ENCODE data around the gene DTX3L.

- TF ChIP-seq ZNF772 (CRISPR knock-in tag; IDR thresholded peaks at IDR 0.05) (no peak), ZNF264 (CRISPR knock-in tag; IDR thresholded peaks at IDR 0.05) (no peak), MYC (CRISPR knock-in tag; IDR thresholded peaks at IDR 0.05; ENCODE audit: borderline replicate concordance) (no peak), CREM (IDR thresholded peaks at IDR 0.05) (no peak), CREM (CRISPR knock-in tag; IDR thresholded peaks at IDR 0.05) (no peak), GATAD1 (CRISPR knock-in tag; IDR thresholded peaks at IDR 0.05) (no peak), AHR (CRISPR knock-in tag; IDR thresholded peaks at IDR 0.05) (no peak), ZNF83 (CRISPR knock-in tag; IDR thresholded peaks at IDR 0.05; ENCODE audit: borderline replicate concordance) (no peak), HBP1 (CRISPR knock-in tag; IDR thresholded peaks at IDR 0.05; ENCODE audit: low read depth) (no peak)
Observed at GRCh38 chr3:122578069-122578740, 14.1 kb downstream of the DTX3L start.

All from HepG2 (cell line).